H1 (cell line): ENCODE data around the gene ITPKB. TPM values are rescaled to one million over a fixed set of nuclear protein-coding genes. Genes with fewer than 3 reads are reported as not detected.
A peak's percentile ranks its signal among the peaks of the same experiment; 100 is the strongest.

Experiments
- BRCA1 ChIP-seq: IDR thresholded peaks from 2 replicates; pipeline ENCODE4 v1.6.1; 2012; ENCODE audit warnings: low read depth, low read length, improper control_type of control experiment
- CEBPB ChIP-seq: IDR thresholded peaks from 2 replicates; pipeline ENCODE4 v1.6.1; 2012; ENCODE audit warnings: low read depth, low read length
- CHD2 ChIP-seq: IDR thresholded peaks from 2 replicates; pipeline ENCODE4 v1.6.1; 2012; ENCODE audit warnings: low read length, improper control_type of control experiment
- EGR1 ChIP-seq: IDR thresholded peaks from 2 replicates; pipeline ENCODE4 v1.6.1; 2011; ENCODE audit warnings: low read depth, low read length, borderline replicate concordance
- GABPA ChIP-seq: IDR thresholded peaks from 2 replicates; pipeline ENCODE4 v1.6.1; 2011; ENCODE audit warnings: mild to moderate bottlenecking, low read length, moderate library complexity, borderline replicate concordance; ENCODE audit not compliant: insufficient read depth
- HDAC6 ChIP-seq: IDR thresholded peaks from one replicate; pipeline ENCODE4 v1.7.1; 2012; ENCODE audit warnings: low read depth, mild to moderate bottlenecking, inconsistent platforms, low read length, moderate library complexity
- PHF8 ChIP-seq: fragments of 200-600 bp; sonication (generic); conservative IDR thresholded peaks from 2 replicates; pipeline ENCODE4 v1.7.1; 2012; ENCODE audit warnings: low read depth, mild to moderate bottlenecking, inconsistent platforms, low read length, moderate library complexity
- POLR2AphosphoS5 ChIP-seq: IDR thresholded peaks from 2 replicates; pipeline ENCODE4 v1.6.1; 2011; ENCODE audit warnings: low read depth, low read length
- RAD21 ChIP-seq, 2 experiments: IDR thresholded peaks in 1 of 2; conservative IDR thresholded peaks in 1 of 2; 2 replicates each; pipeline ENCODE4 v1.6.1; 2011; ENCODE audit warnings: low read depth in 2 of 2, low read length in 2 of 2, improper control_type of control experiment in 1 of 2, inconsistent platforms in 1 of 2, mild to moderate bottlenecking in 1 of 2, moderate library complexity in 1 of 2
- SIN3A ChIP-seq, 2 experiments: IDR thresholded peaks in 1 of 2; conservative IDR thresholded peaks in 1 of 2; 2 replicates each; pipeline ENCODE4 v1.6.1; 2011 to 2012; ENCODE audit warnings: low read length in 2 of 2, improper control_type of control experiment in 1 of 2, low read depth in 1 of 2, mild to moderate bottlenecking in 1 of 2
- SIRT6 ChIP-seq: IDR thresholded peaks from one replicate; pipeline ENCODE4 v1.7.1; 2012; ENCODE audit warnings: low read length, inconsistent platforms
- SIX5 ChIP-seq: IDR thresholded peaks from 2 replicates; pipeline ENCODE4 v1.6.1; 2011; ENCODE audit warnings: mild to moderate bottlenecking, low read depth, low read length
- SP1 ChIP-seq: IDR thresholded peaks from 2 replicates; pipeline ENCODE4 v1.6.1; 2011; ENCODE audit warnings: low read depth, low read length
- SUZ12 ChIP-seq: fragments of 200-600 bp; sonication (generic); IDR thresholded peaks from 2 replicates; pipeline ENCODE4 v1.6.1; 2012; ENCODE audit warnings: mild to moderate bottlenecking, inconsistent platforms, low read length, moderate library complexity, mixed read lengths
- TAF1 ChIP-seq: IDR thresholded peaks from 2 replicates; pipeline ENCODE4 v1.6.1; 2011; ENCODE audit warnings: mild to moderate bottlenecking, low read depth, low read length
- YY1 ChIP-seq: IDR thresholded peaks from 2 replicates; pipeline ENCODE4 v1.6.1; 2011; ENCODE audit warnings: low read depth, mild to moderate bottlenecking, low read length
- polyA plus RNA-seq, 7 experiments: library from polyadenylated mRNA; depleted of rRNA in 3 of 7; stranded (reverse) in 5 of 7; unstranded in 2 of 7; fragments of >200 nt in 5 of 7; fragments of 200-250 nt in 2 of 7; gene quantifications; 1 replicate in 5 of 7; 2 replicates in 1 of 7; 4 replicates in 1 of 7; pipeline versions ENCODE4 v1.2.1 to v1.2.3, GENCODE V29; 2011 to 2013; ENCODE audit warnings: missing spikeins in 2 of 7, mixed read lengths in 2 of 7
- total RNA-seq: library from RNA; stranded (reverse); fragmentation: NEBNext Ultra II Directional; extraction: Animal tissue kit (Norgen Biotek cat#: 25700); gene quantifications from 2 replicates; pipeline ENCODE4 v1.2.1, GENCODE V29; 2021
- TF ChIP-seq, protein P1 (sequence below): IDR thresholded peaks from 2 replicates; pipeline ENCODE4 v1.6.1; 2012; ENCODE audit warnings: low read length, inconsistent platforms
- TF ChIP-seq, protein P2 (sequence below): IDR thresholded peaks from 2 replicates; pipeline ENCODE4 v1.6.1; 2012; ENCODE audit warnings: inconsistent platforms
- TF ChIP-seq, protein P3 (sequence below): IDR thresholded peaks from 2 replicates; pipeline ENCODE4 v1.6.1; 2011; ENCODE audit warnings: low read length, improper control_type of control experiment

ITPKB gene
- total and polyA plus RNA-seq, 2 of the 8 experiments (the other 6 are each of a cell fraction or from before 2014, with no cell fraction given): 1.7 to 4.8 TPM

DNA sequence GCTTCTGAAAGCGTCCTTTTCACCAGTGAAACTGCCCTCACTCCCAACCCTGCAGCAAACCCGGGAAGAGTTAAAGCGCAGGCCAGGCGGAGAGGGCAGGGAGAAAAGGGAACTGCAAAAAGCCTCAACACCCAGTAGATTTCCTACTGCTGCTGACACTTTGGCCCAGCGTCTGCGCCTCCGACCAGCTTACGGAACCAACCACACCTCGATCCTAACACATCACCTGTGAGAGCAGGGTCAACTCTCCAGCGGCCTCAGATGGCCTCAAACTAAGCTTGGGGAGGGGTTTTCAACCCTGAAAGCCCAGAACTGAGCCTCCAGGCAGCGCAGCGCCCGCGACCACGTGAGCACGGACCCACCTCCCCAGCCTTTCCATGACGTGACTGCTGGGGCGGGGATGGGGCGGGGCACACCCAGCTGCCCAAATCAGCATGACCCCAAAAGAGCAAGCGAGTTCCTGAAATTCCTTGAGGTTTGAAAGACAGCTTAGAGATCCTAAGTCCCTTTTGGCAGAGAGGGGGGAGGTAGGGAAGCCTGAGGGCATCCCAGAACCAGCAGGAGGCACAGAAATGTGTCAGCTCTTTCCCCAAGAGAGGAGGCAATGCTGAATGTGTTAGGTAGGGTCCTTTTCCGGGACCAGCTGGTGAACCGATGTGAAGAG, 59.1 kb downstream of the ITPKB start (continued):
- TF ChIP-seq RAD21 (IDR thresholded peaks at IDR 0.05 in 1 of 2, conservative IDR thresholded peaks at IDR 0.05 in 1 of 2; ENCODE audit: low read depth in 2 of 2, low read length in 2 of 2): no peak; a peak in 1 of 4 replicates
- TF ChIP-seq, protein P1, sequence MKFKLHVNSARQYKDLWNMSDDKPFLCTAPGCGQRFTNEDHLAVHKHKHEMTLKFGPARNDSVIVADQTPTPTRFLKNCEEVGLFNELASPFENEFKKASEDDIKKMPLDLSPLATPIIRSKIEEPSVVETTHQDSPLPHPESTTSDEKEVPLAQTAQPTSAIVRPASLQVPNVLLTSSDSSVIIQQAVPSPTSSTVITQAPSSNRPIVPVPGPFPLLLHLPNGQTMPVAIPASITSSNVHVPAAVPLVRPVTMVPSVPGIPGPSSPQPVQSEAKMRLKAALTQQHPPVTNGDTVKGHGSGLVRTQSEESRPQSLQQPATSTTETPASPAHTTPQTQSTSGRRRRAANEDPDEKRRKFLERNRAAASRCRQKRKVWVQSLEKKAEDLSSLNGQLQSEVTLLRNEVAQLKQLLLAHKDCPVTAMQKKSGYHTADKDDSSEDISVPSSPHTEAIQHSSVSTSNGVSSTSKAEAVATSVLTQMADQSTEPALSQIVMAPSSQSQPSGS: 0 out of 2 replicates have a peak, but pooled peaks have one; percentile 83
- TF ChIP-seq POLR2AphosphoS5: peak; percentile 47; the same call in 1 of the 2 replicates
- no peak for TF ChIP-seq GABPA
- TF ChIP-seq PHF8: 0 out of 2 replicates have a peak, but pooled peaks have one; percentile 23
- TF ChIP-seq SIRT6: no peak
- TF ChIP-seq BRCA1: no peak
- TF ChIP-seq SIN3A (conservative IDR thresholded peaks at IDR 0.05 in 1 of 2, IDR thresholded peaks at IDR 0.05 in 1 of 2; ENCODE audit: low read depth in 1 of 2, low read length in 2 of 2): peak; percentile 43 to 92; a peak in 2 of 4 replicates
- no peak for TF ChIP-seq HDAC6
- TF ChIP-seq, protein P2, sequence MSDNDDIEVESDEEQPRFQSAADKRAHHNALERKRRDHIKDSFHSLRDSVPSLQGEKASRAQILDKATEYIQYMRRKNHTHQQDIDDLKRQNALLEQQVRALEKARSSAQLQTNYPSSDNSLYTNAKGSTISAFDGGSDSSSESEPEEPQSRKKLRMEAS: peak; percentile 92
- TF ChIP-seq, protein P3, sequence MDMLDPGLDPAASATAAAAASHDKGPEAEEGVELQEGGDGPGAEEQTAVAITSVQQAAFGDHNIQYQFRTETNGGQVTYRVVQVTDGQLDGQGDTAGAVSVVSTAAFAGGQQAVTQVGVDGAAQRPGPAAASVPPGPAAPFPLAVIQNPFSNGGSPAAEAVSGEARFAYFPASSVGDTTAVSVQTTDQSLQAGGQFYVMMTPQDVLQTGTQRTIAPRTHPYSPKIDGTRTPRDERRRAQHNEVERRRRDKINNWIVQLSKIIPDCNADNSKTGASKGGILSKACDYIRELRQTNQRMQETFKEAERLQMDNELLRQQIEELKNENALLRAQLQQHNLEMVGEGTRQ: peak; percentile 84
- no peak for TF ChIP-seq SIX5
- peak; percentile 85 for TF ChIP-seq SP1
- no peak; the same call in 1 of the 2 replicates for TF ChIP-seq CHD2
- TF ChIP-seq YY1: 0 out of 2 replicates have a peak, but pooled peaks have one; percentile 43
- TF ChIP-seq EGR1: no peak
- no peak for TF ChIP-seq CEBPB
- TF ChIP-seq TAF1: peak; percentile 64; the same call in 1 of the 2 replicates
- no peak for TF ChIP-seq SUZ12
